OCI-LY1 (cell line): ENCODE results near the gene TULP4.
"Not testable (repeated sequence)": the region's sequence is repeated elsewhere in the genome, so short reads cannot be mapped to it uniquely, and the experiment has no call there.

Experiments used
- H2AFZ ChIP-seq: fragments of 200-600 bp; sonication (generic), shearing (Covaris generic); 2 replicates; pipeline ENCODE4 v1.6.0; 2014; ENCODE audit warnings: antibody characterized with exemption, mild to moderate bottlenecking, low read length
- H3F3A ChIP-seq: fragments of 200-600 bp; sonication (generic), shearing (Covaris generic); 2 replicates; pipeline ENCODE4 v1.6.0; 2014; ENCODE audit warnings: mild to moderate bottlenecking, antibody characterized with exemption, low read length, moderate library complexity; ENCODE audit not compliant: insufficient read depth
- H3K27ac ChIP-seq: fragments of 200-600 bp; sonication (generic); 2 replicates; pipeline ENCODE4 v1.5.1; 2014; ENCODE audit warnings: low read length, mixed run types, mild to moderate bottlenecking, low read depth; ENCODE audit not compliant: poor library complexity, severe bottlenecking
- H3K27me3 ChIP-seq: fragments of 200-600 bp; sonication (generic); 2 replicates; pipeline ENCODE4 v1.6.0; 2014; ENCODE audit warnings: antibody characterized with exemption, mild to moderate bottlenecking, low read length, moderate library complexity; ENCODE audit not compliant: insufficient read depth
- H3K36me3 ChIP-seq: fragments of 200-600 bp; sonication (generic); 2 replicates; pipeline ENCODE4 v1.6.1; 2014; ENCODE audit warnings: mild to moderate bottlenecking, antibody characterized with exemption, low read length, moderate library complexity, mixed read lengths; ENCODE audit not compliant: insufficient read depth
- H3K4me1 ChIP-seq: fragments of 200-600 bp; sonication (generic); 2 replicates; pipeline ENCODE4 v1.5.1; 2014; ENCODE audit warnings: mild to moderate bottlenecking, low read length, moderate library complexity; ENCODE audit not compliant: insufficient read depth, severe bottlenecking
- H3K4me2 ChIP-seq: fragments of 200-600 bp; sonication (generic), shearing (Covaris generic); 2 replicates; pipeline ENCODE4 v1.6.1; 2014; ENCODE audit warnings: low read length
- H3K4me3 ChIP-seq: fragments of 200-600 bp; sonication (generic); 2 replicates; pipeline ENCODE4 v1.5.1; 2014; ENCODE audit warnings: low read length, low read depth, mild to moderate bottlenecking, mixed read lengths; ENCODE audit not compliant: poor library complexity, severe bottlenecking
- H3K79me2 ChIP-seq: fragments of 200-600 bp; shearing (Covaris generic); 2 replicates; pipeline ENCODE4 v1.6.1; 2016; ENCODE audit warnings: mixed run types, low read length, mixed read lengths; ENCODE audit not compliant: insufficient read depth
- H3K9ac ChIP-seq: fragments of 200-600 bp; sonication (generic), shearing (Covaris generic); 2 replicates; pipeline ENCODE4 v1.6.1; 2014; ENCODE audit warnings: mild to moderate bottlenecking, low read length, mixed read lengths
- H3K9me2 ChIP-seq: fragments of 200-600 bp; sonication (generic), shearing (Covaris generic); 2 replicates; pipeline ENCODE4 v1.6.1; 2014; ENCODE audit warnings: low read depth, mild to moderate bottlenecking, low read length, mixed read lengths
- H3K9me3 ChIP-seq: fragments of 200-600 bp; shearing (Covaris generic); 2 replicates; pipeline ENCODE4 v1.6.1; 2014; ENCODE audit warnings: low read length, mixed read lengths
- H4K20me1 ChIP-seq: fragments of 200-600 bp; sonication (generic), shearing (Covaris generic); 2 replicates; pipeline ENCODE4 v1.6.0; 2016; ENCODE audit warnings: mild to moderate bottlenecking, low read length; ENCODE audit not compliant: insufficient read depth
- CTCF ChIP-seq: fragments of 200-600 bp; sonication (generic), shearing (Covaris generic); IDR thresholded peaks from 2 replicates; pipeline ENCODE4 v1.5.1; 2017; ENCODE audit warnings: mild to moderate bottlenecking, antibody characterized with exemption, low read length, moderate library complexity, mixed read lengths
- EZH2 ChIP-seq: fragments of 200-600 bp; sonication (generic), shearing (Covaris generic); IDR thresholded peaks from 2 replicates; pipeline ENCODE4 v1.8.0; 2017; ENCODE audit warnings: borderline replicate concordance, mixed run types, mild to moderate bottlenecking, antibody characterized with exemption, low read length, moderate library complexity, mixed read lengths

Gene TULP4

GRCh38 chr6:158292016-158292415 is 20.2 kb upstream of the TULP4 start:
- no peaks in the 10 kb centered on the region for H3K9me2 ChIP-seq
- H3K36me3 ChIP-seq, result peaks cover 68% of the 10 kb centered on the region
- no peaks in the 10 kb centered on the region for H3K27me3 ChIP-seq
- peak overlapping the region; percentile 70 for H3K9ac ChIP-seq
- H3K4me1 ChIP-seq, result peaks cover 60% of the 10 kb centered on the region
- no peaks in the 10 kb centered on the region for H4K20me1 ChIP-seq
- H2AFZ ChIP-seq, result no peak overlapping the region
- H3K4me3 ChIP-seq, result peak overlapping the region; percentile 48
- peak overlapping the region; percentile 81 for H3K4me2 ChIP-seq
- H3K9me3 ChIP-seq, result 0 out of 2 replicates have a peak, but pooled peaks cover 3% of the 10 kb centered on the region
- TF ChIP-seq EZH2, result no peak
- TF ChIP-seq CTCF, result no peak
- peak overlapping the region; percentile 99 for H3K27ac ChIP-seq
- no peaks in the 10 kb centered on the region for H3F3A ChIP-seq
- H3K79me2 ChIP-seq, result peaks cover 49% of the 10 kb centered on the region

- TF ChIP-seq EZH2, result no peak
- TF ChIP-seq CTCF, result no peak
Measured at GRCh38 chr6:158293122-158293521, 19.1 kb upstream of the TULP4 start.

GRCh38 chr6:158295976-158296853 is 16.1 kb upstream of the TULP4 start:
- not testable (repeated sequence) for H3K9ac ChIP-seq, H3K27me3 ChIP-seq, H4K20me1 ChIP-seq, H3K4me2 ChIP-seq, H3K4me3 ChIP-seq, H3K9me3 ChIP-seq, H3K9me2 ChIP-seq, H3K27ac ChIP-seq, H2AFZ ChIP-seq, H3F3A ChIP-seq
- Histone ChIP-seq H3K36me3 (peaks cover 85% of the 10 kb centered on the region), H3K4me1 (peaks cover 28% of the 10 kb centered on the region), H3K79me2 (peaks cover 26% of the 10 kb centered on the region)

More at GRCh38 chr6:158293122-158293521, 19.1 kb upstream of the TULP4 start:
- Histone ChIP-seq H3K27ac (peak overlapping the region; percentile 99), H3K4me1 (peaks cover 49% of the 10 kb centered on the region), H3K9me3 (0 out of 2 replicates have a peak, but pooled peaks cover 3% of the 10 kb centered on the region), H3K9ac (peak overlapping the region; percentile 70; the same call in 1 of the 2 replicates), H2AFZ (no peak overlapping the region), H3K4me2 (peak overlapping the region; percentile 81; the same call in 1 of the 2 replicates), H3K79me2 (peaks cover 38% of the 10 kb centered on the region), H3F3A (no peaks in the 10 kb centered on the region), H3K27me3 (no peaks in the 10 kb centered on the region), H3K36me3 (peaks cover 66% of the 10 kb centered on the region), H3K9me2 (no peaks in the 10 kb centered on the region), H3K4me3 (no peak overlapping the region), H4K20me1 (no peaks in the 10 kb centered on the region)

- Histone ChIP-seq H3K36me3 (peaks cover 79% of the 10 kb centered on the region), H3K4me1 (peaks cover 28% of the 10 kb centered on the region), H3K79me2 (peaks cover 19% of the 10 kb centered on the region)
- H4K20me1 ChIP-seq, H3K27ac ChIP-seq, H3K27me3 ChIP-seq, H3K9me3 ChIP-seq, H3K4me3 ChIP-seq, H3K4me2 ChIP-seq, H3K9ac ChIP-seq, H3K9me2 ChIP-seq, H2AFZ ChIP-seq, H3F3A ChIP-seq: not testable (repeated sequence)
Measured at GRCh38 chr6:158296854-158297324, 15.4 kb upstream of the TULP4 start.

GRCh38 chr6:158297657-158298056 is 14.6 kb upstream of the TULP4 start:
- not testable (repeated sequence) for H2AFZ ChIP-seq
- H3K36me3 ChIP-seq, result peaks cover 71% of the 10 kb centered on the region

More at GRCh38 chr6:158297657-158298056, 14.6 kb upstream of the TULP4 start:
- not testable (repeated sequence) for H3F3A ChIP-seq, H4K20me1 ChIP-seq, H3K4me2 ChIP-seq, H3K27ac ChIP-seq, H3K27me3 ChIP-seq, H3K9me2 ChIP-seq, H3K9ac ChIP-seq, H3K4me3 ChIP-seq, H3K9me3 ChIP-seq
- Histone ChIP-seq H3K79me2 (peaks cover 11% of the 10 kb centered on the region), H3K4me1 (peaks cover 20% of the 10 kb centered on the region)
